Measurements from ENCODE around the gene LRP8.

- TF ChIP-seq CTCF (IDR thresholded peaks at IDR 0.05), result no peak
- no peak for TF ChIP-seq E2F5 (CRISPR knock-in tag; IDR thresholded peaks at IDR 0.05)
- TF ChIP-seq, protein P1, sequence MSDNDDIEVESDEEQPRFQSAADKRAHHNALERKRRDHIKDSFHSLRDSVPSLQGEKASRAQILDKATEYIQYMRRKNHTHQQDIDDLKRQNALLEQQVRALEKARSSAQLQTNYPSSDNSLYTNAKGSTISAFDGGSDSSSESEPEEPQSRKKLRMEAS (CRISPR knock-in tag; IDR thresholded peaks at IDR 0.05), result no peak
- no peak for TF ChIP-seq ZNF232 (CRISPR knock-in tag; IDR thresholded peaks at IDR 0.05)
- no peak for TF ChIP-seq ZBTB21 (CRISPR knock-in tag; IDR thresholded peaks at IDR 0.05; ENCODE audit: borderline replicate concordance)
- TF ChIP-seq SP1 (CRISPR knock-in tag; conservative IDR thresholded peaks at IDR 0.05), result no peak
- no peak for TF ChIP-seq ZNF532 (CRISPR knock-in tag; IDR thresholded peaks at IDR 0.05; ENCODE audit: borderline replicate concordance)
- TF ChIP-seq USF2 (CRISPR knock-in tag; IDR thresholded peaks at IDR 0.05), result no peak
- no peak for TF ChIP-seq CREB1 (CRISPR knock-in tag; IDR thresholded peaks at IDR 0.05)
- TF ChIP-seq ZNF281 (CRISPR knock-in tag; IDR thresholded peaks at IDR 0.05), result no peak
- no peak for TF ChIP-seq CBFB (CRISPR knock-in tag; IDR thresholded peaks at IDR 0.05; ENCODE audit: low read depth)
- TF ChIP-seq, protein P2, sequence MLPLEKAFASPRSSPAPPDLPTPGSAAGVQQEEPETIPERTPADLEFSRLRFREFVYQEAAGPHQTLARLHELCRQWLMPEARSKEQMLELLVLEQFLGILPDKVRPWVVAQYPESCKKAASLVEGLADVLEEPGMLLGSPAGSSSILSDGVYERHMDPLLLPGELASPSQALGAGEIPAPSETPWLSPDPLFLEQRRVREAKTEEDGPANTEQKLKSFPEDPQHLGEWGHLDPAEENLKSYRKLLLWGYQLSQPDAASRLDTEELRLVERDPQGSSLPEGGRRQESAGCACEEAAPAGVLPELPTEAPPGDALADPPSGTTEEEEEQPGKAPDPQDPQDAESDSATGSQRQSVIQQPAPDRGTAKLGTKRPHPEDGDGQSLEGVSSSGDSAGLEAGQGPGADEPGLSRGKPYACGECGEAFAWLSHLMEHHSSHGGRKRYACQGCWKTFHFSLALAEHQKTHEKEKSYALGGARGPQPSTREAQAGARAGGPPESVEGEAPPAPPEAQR (CRISPR knock-in tag; IDR thresholded peaks at IDR 0.05), result no peak
- no peak for TF ChIP-seq ZBTB43 (CRISPR knock-in tag; IDR thresholded peaks at IDR 0.05)
- no peak for TF ChIP-seq ESRRA (CRISPR knock-in tag; IDR thresholded peaks at IDR 0.05; ENCODE audit: borderline replicate concordance)
These were observed 33.7 kb upstream of the LRP8 start for GRCh38 chr1:53361541-53361961.
